NOMO-1 treated with DMSO at 0.1 percent for 48 hours (cell line): ENCODE data around the gene ITGBL1.

Experiments
- DNase-seq: peaks from one replicate; lab custom pipeline; 2025; ENCODE audit not compliant: unreplicated experiment; lab: John Stamatoyannopoulos, UW

ITGBL1 gene

DNA sequence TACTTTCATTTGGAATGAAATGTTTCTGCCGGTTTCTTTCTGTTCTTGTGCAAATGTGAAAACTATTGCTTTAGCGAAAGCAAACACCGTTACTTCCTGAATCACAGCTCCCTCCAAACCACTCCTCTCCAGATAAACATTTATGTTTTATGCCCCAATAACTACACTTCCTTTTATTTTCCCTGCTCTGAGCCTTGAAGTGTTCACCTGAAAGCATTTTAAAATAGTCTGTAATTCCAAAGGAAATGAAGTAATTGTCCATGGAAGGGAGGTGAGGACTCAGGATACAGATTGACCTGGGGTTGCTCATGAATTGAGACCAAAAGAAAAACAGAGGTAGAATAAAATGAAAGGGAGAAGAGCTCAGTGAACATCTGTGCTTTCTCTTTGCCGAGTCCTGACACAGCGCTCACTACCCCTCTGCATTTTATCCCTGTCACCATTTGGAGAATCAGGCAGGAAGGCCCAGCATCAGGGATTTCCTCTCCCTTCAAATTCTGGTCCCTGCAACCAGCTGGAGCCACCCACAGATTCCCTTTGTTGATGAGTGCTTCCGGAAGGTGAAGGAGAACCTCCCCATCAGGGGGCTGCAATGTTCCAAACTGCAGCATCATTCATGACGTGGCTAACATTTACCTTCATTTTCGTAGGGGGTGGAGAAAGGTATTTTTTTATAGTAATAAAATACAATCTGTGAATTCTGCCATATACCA lies 171.9 kb downstream of the ITGBL1 start:
- DNase-seq = no peak

DNA sequence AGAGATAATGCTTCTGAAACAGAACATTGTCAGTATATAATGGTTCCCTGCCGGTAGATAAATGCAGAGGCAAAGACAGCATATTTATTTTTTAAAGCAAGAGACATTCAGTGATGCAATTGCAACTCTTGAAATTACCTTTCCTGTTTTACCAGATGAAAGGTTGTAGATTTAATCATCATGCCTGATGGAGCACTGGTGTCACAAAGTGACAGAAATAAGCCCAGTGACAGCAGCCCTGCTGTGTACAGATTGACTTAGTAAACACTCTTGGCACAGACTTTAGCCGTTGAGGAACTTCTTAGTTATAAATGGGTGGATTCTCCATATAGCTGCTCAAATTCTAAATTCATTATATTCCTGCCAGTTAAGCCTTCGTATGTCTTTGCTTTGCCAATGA lies 172.5 kb downstream of the ITGBL1 start:
- no peak for DNase-seq

DNA sequence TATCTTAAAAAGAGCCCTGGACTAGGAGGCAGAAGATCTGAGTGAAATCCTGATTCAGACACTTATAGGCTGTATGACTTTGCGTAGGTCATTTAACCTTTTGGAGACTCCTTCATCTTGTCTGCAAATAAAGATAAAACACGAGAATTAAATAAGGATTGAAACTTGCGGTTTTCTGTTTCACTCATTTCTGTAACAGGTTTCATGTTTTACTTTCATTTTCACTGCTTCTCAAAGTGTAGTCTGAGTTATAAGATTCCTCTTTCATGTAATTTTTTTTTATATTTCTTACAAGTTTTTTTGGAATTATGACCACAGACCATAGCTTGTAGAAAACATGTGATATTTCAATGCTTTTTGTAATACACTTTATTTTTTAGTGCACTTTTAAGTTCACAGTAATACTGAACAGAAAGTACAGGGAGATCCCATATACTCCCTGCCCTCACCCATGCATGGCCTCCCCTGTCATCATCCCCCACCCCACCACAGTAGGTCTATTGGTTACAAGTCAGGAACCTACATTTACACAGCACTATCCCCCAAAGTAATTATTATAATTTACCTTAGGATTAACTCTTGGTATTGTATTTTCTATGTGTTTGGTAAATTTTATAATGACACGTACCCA lies 174.6 kb downstream of the ITGBL1 start:
- DNase-seq = peak; percentile 3

GRCh38 chr13:101627556-101627943 lies 175.1 kb downstream of the ITGBL1 start:
- DNase-seq = no peak

DNA sequence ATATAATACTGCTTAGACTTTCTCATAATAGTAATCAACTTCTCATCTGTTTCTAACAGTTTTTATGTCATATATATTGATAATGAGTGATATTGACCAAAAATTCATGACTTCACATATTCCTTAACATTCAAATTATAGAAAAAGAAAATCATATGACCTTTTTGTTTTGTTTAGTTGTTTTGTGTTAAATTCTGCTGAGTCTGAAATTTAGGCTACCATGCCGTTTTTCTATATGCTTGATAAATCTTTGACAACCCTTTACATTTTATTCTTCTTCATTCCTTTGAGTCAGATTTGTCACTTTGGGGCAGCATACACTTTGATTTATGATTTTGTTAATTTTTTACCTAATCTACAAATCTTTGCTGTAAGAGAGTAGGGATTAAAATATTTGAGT lies 176.4 kb downstream of the ITGBL1 start:
- no peak for DNase-seq

DNA sequence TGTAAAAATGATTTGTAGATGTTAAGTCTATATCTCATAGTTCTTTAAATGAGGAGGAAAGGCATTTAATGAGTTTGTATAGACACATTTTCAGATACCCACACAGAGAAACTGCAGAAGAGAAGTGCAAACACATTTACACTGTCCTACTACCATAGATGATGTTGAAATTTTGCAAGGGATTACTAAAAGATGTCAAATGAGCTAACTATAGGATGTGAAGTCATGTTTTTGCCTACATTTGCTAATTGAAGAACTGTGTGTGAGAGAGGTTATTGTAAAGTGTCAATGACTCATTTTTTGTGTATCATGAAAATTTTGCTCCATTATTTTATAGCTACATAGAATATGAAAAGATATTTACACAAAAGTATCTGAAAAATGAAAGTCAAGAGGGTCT lies 178.9 kb downstream of the ITGBL1 start:
- no peak for DNase-seq

DNA sequence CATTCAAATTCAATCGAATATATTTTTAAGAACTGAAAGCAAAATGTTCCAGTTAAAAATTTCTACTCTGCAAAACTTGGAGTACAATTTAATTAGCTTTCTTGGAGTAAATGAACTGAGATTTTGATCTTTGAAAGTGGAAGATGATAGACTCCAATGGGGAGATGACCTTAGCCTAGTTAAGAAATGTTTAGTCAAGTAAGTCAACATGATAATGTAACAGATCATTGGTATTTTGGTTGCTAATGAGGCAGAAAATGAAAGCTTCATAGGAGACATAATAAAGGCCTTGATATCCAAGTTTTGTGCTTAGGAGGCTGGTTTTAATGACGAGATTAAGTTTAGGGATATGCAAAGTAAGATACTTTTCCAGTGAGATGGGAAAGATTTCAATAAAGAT lies 181.7 kb downstream of the ITGBL1 start:
- no peak for DNase-seq

DNA sequence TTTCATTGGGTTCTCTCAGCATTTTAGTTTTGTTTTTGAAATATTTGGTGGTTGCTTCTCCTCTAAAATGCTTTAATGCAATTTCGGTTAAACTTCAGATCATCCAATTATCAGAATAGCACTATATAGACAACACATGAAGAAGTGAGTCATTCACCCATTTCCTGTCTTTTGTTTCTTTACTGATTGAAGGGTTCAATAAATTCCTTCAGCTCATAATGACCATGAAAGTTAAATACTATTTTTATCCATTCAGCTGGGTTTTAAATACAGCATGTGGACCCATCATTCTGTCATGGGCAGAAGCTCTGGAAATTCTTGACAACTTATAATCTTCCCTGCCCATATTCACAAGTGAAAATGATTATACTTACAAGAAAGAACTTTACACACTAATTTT lies 187.2 kb downstream of the ITGBL1 start:
- DNase-seq = no peak

GRCh38 chr13:101640788-101641400 lies 188.4 kb downstream of the ITGBL1 start:
- no peak for DNase-seq

GRCh38 chr13:101645871-101646270 lies 193.4 kb downstream of the ITGBL1 start:
- no peak for DNase-seq

GRCh38 chr13:101647760-101648159 lies 195.3 kb downstream of the ITGBL1 start:
- DNase-seq = no peak

- no peak for DNase-seq
Observed at GRCh38 chr13:101648766-101649487, 196.5 kb downstream of the ITGBL1 start.

GRCh38 chr13:101649488-101650126 lies 197.1 kb downstream of the ITGBL1 start:
- DNase-seq = peak; percentile 14

GRCh38 chr13:101654883-101655282 lies 202.4 kb downstream of the ITGBL1 start:
- DNase-seq = no peak

DNA sequence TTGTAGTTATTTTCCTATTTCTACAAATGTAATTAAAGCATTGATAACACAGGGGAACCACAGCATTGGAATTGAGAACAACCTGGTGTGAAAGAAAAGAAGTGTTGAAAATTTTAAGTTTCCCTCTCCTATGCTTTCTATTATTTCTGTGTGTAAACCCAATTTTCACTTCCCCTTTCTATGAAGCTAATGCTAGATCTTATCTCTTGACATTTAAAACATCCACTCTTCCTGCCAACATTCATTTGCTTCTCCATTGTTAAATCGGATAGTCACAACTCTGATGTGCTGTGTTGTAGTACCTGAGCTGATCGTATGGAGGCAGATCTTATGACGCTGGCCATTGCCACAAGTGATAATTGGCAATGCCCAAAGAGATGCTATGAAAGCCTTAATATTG lies 203.0 kb downstream of the ITGBL1 start:
- DNase-seq = peak; percentile 34

- no peak for DNase-seq
Observed at GRCh38 chr13:101660711-101661110, 208.2 kb downstream of the ITGBL1 start.

GRCh38 chr13:101661839-101662238 lies 209.4 kb downstream of the ITGBL1 start:
- no peak for DNase-seq

DNA sequence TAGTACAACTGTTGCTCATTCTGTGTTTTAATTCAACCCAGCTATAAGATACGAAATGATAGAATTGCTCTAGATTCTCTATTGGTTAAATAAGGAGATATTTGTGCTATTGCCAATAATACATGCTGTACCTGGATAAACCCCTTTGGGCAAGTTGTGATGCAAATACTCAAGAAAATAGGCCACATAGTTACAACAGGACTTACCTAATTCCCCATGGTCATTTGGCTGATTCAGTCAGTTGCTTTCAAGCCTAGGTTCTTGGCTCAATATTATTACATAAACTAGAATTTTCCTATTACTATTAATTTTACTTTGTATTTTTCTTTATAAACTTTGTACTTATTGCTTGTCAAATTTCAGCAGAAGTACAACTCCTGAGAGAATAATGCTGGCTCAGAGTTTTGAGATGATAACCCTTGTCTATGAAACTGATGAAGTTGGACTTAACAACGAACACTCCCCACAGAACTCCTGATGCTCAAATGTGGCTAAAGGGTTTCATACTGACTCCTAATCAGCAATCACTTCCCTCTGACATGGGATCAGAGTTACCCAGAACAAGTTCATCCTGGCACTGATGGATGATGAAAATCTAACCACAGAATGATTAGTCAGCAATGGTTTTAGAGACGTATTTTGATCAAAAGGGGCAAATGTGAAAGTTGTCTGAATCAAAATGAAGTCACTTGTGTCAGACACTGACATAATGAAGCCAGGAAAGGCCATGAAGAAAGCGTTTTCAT lies 221.1 kb downstream of the ITGBL1 start:
- no peak for DNase-seq

DNA sequence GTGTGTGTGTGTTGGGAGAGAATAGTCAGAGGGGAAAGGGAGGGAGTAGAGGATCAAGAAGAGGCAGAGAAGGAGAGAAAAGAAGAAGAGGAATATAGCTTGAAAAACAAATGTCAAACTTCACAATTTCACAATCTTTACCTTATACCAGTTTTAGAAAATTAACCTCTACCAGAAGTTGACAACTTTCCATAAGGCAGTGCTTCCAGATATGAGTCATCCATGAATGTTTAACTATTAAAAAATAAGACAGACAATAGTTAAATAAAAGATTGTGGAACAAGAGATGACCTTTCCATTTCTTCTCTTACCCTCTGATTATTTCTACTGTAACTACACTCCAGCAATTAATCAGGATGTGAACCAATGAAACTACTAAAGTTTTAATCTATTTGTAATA lies 229.4 kb downstream of the ITGBL1 start:
- DNase-seq = no peak

GRCh38 chr13:101686003-101686402 lies 233.5 kb downstream of the ITGBL1 start:
- no peak for DNase-seq

DNA sequence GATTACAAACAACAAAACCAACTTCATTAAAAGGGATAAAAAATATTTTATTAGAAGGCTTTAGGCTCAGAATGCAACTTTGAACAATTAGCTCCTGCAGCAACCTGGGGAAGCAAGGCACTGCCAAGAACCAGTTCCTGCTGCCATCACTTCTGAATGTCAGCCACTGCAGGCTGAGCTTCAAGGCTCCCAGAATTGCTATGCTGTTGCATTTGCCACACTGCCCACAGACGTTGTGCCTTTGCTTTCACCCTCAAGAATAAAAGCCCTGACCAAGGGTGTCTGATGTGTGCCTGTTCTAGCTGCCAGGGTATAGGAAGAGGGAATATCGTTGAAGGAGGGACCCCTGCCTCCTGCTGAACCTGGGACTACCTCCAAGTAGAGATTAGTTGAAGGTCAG lies 238.4 kb downstream of the ITGBL1 start:
- no peak for DNase-seq
